PC-3 (cell line): ENCODE data around the gene MBOAT1.

Experiments used
- EZH2 ChIP-seq: fragments of 300-600 bp; sonication (generic); IDR thresholded peaks from one replicate; pipeline ENCODE4 v1.6.1; 2017; ENCODE audit warnings: antibody characterized with exemption, mild to moderate bottlenecking, low read length; ENCODE audit not compliant: unreplicated experiment
- EZH2phosphoT487 ChIP-seq: fragments of 300-600 bp; sonication (generic); IDR thresholded peaks from 2 replicates; pipeline ENCODE4 v1.6.1; 2018; ENCODE audit warnings: mild to moderate bottlenecking, antibody characterized with exemption, low read length, borderline replicate concordance
- TF ChIP-seq, protein P1 (sequence below): fragments of 300-600 bp; sonication (generic); conservative IDR thresholded peaks from 2 replicates; pipeline ENCODE4 v1.5.1; 2017; ENCODE audit warnings: antibody characterized with exemption, low read depth, mild to moderate bottlenecking, low read length

- TF ChIP-seq, protein P1, sequence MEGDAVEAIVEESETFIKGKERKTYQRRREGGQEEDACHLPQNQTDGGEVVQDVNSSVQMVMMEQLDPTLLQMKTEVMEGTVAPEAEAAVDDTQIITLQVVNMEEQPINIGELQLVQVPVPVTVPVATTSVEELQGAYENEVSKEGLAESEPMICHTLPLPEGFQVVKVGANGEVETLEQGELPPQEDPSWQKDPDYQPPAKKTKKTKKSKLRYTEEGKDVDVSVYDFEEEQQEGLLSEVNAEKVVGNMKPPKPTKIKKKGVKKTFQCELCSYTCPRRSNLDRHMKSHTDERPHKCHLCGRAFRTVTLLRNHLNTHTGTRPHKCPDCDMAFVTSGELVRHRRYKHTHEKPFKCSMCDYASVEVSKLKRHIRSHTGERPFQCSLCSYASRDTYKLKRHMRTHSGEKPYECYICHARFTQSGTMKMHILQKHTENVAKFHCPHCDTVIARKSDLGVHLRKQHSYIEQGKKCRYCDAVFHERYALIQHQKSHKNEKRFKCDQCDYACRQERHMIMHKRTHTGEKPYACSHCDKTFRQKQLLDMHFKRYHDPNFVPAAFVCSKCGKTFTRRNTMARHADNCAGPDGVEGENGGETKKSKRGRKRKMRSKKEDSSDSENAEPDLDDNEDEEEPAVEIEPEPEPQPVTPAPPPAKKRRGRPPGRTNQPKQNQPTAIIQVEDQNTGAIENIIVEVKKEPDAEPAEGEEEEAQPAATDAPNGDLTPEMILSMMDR = no peak
- TF ChIP-seq EZH2 (no peak), EZH2phosphoT487 (no peak)
These were observed 25.6 kb upstream of the MBOAT1 start for GRCh38 chr6:20237677-20238460.
